Neural cell (in vitro differentiated cells): Measurements from ENCODE around the gene AHCTF1. TPM values are rescaled to one million over a fixed set of nuclear protein-coding genes. Genes with fewer than 3 reads are reported as not detected.

ENCODE experiments used
- H2AFZ ChIP-seq: fragments of 200-600, 300-800 bp; sonication (generic), shearing (Covaris generic); 2 replicates; pipeline ENCODE4 v1.6.0; 2014; ENCODE audit warnings: low read depth, mild to moderate bottlenecking, antibody characterized with exemption, low read length, moderate library complexity
- H3F3A ChIP-seq: fragments of 200-600 bp; shearing (Covaris generic); 2 replicates; pipeline ENCODE4 v1.6.1; 2016; ENCODE audit warnings: mild to moderate bottlenecking, moderate library complexity, mixed read lengths, antibody characterized with exemption, low read length; ENCODE audit not compliant: insufficient read depth, poor library complexity, severe bottlenecking
- H3K27ac ChIP-seq: fragments of 200-600, 300-800 bp; sonication (generic), shearing (Covaris generic); 2 replicates; pipeline ENCODE4 v1.5.1; 2014; ENCODE audit warnings: mild to moderate bottlenecking, low read length, moderate library complexity
- H3K27me3 ChIP-seq: fragments of 300-800, 200-600 bp; sonication (generic), shearing (Covaris generic); 2 replicates; pipeline ENCODE4 v1.6.0; 2014; ENCODE audit warnings: mild to moderate bottlenecking, low read depth, low read length, moderate library complexity; ENCODE audit not compliant: insufficient read depth
- H3K36me3 ChIP-seq: fragments of 300-800, 200-600 bp; sonication (generic), shearing (Covaris generic); 2 replicates; pipeline ENCODE4 v1.5.1; 2014; ENCODE audit warnings: mild to moderate bottlenecking, antibody characterized with exemption, low read length, moderate library complexity; ENCODE audit not compliant: insufficient read depth
- H3K4me2 ChIP-seq: fragments of 300-800, 200-600 bp; sonication (generic), shearing (Covaris generic); 2 replicates; pipeline ENCODE4 v1.6.0; 2014; ENCODE audit warnings: mild to moderate bottlenecking, low read length
- H3K4me3 ChIP-seq: fragments of 300-800, 200-600 bp; sonication (generic), shearing (Covaris generic); 2 replicates; pipeline ENCODE4 v1.5.1; 2014; ENCODE audit warnings: mild to moderate bottlenecking, low read length, moderate library complexity
- H3K79me2 ChIP-seq: fragments of 200-600 bp; shearing (Covaris generic); replicated peaks from 2 replicates; pipeline ENCODE4 v1.6.0; 2014; ENCODE audit warnings: mild to moderate bottlenecking, low read length, moderate library complexity; ENCODE audit not compliant: insufficient read depth
- H3K9ac ChIP-seq: fragments of 300-800, 200-600 bp; sonication (generic), shearing (Covaris generic); 2 replicates; pipeline ENCODE4 v1.6.1; 2016; ENCODE audit warnings: mild to moderate bottlenecking, low read length, mixed read lengths
- H3K9me2 ChIP-seq: fragments of 200-600 bp; shearing (Covaris generic); 2 replicates; pipeline ENCODE4 v1.6.1; 2016; ENCODE audit warnings: mild to moderate bottlenecking, low read length, mixed read lengths; ENCODE audit not compliant: insufficient read depth
- H3K9me3 ChIP-seq: fragments of 200-600, 300-800 bp; sonication (generic), shearing (Covaris generic); 2 replicates; pipeline ENCODE4 v1.6.1; 2016; ENCODE audit warnings: mild to moderate bottlenecking, mixed run types, low read length, moderate library complexity, mixed read lengths
- H4K20me1 ChIP-seq: fragments of 200-600 bp; shearing (Covaris generic); 2 replicates; pipeline ENCODE4 v1.6.1; 2016; ENCODE audit warnings: mild to moderate bottlenecking, mixed run types; ENCODE audit not compliant: insufficient read depth
- CTCF ChIP-seq: fragments of 450-650 bp; IDR thresholded peaks from 2 replicates; pipeline ENCODE4 v1.5.1; 2014; ENCODE audit warnings: antibody characterized with exemption, mild to moderate bottlenecking, moderate library complexity; ENCODE audit not compliant: poor library complexity, severe bottlenecking
- EP300 ChIP-seq: fragments of 450-650 bp; conservative IDR thresholded peaks from 2 replicates; pipeline ENCODE4 v1.6.1; 2014; ENCODE audit warnings: antibody characterized with exemption, mild to moderate bottlenecking, moderate library complexity; ENCODE audit not compliant: poor library complexity, severe bottlenecking
- MXI1 ChIP-seq: fragments of 450-650 bp; conservative IDR thresholded peaks from 2 replicates; pipeline ENCODE4 v1.6.1; 2014; ENCODE audit warnings: antibody characterized with exemption, mild to moderate bottlenecking; ENCODE audit not compliant: poor library complexity, severe bottlenecking
- POLR2AphosphoS5 ChIP-seq: IDR thresholded peaks from 2 replicates; pipeline ENCODE4 v1.6.1; 2012
- REST ChIP-seq: IDR thresholded peaks from 2 replicates; pipeline ENCODE4 v1.6.1; 2012; ENCODE audit warnings: borderline replicate concordance
- SMC3 ChIP-seq: fragments of 450-650 bp; conservative IDR thresholded peaks from 2 replicates; pipeline ENCODE4 v1.6.1; 2014; ENCODE audit warnings: antibody characterized with exemption, mild to moderate bottlenecking, moderate library complexity; ENCODE audit not compliant: poor library complexity
- TAF1 ChIP-seq: IDR thresholded peaks from 2 replicates; pipeline ENCODE4 v1.6.1; 2012; ENCODE audit warnings: low read depth
- polyA plus RNA-seq: library from polyadenylated mRNA; depleted of rRNA; stranded (reverse); fragments of >200 nt; gene quantifications from 2 replicates; pipeline ENCODE4 v1.2.3, GENCODE V29; 2014

Gene AHCTF1
- polyA plus RNA-seq, 1 donor from 2014 or later: 27.1 TPM

- Histone ChIP-seq H3K4me2 (no peak overlapping the region), H3K4me3 (no peak overlapping the region), H3K27me3 (no peaks in the 10 kb centered on the region), H3K9me2 (no peaks in the 10 kb centered on the region), H3K27ac (no peak overlapping the region), H3K9ac (no peak overlapping the region), H2AFZ (no peak overlapping the region), H4K20me1 (no peaks in the 10 kb centered on the region), H3K9me3 (no peaks in the 10 kb centered on the region), H3K36me3 (no peaks in the 10 kb centered on the region), H3K79me2 (no peaks in the 10 kb centered on the region), H3F3A (no peaks in the 10 kb centered on the region)
- no peak for TF ChIP-seq REST
These were observed 119.8 kb downstream of the AHCTF1 start for GRCh38 chr1:246811985-246812384.

- H4K20me1 ChIP-seq: no peaks in the 10 kb centered on the region
- H2AFZ ChIP-seq: no peak overlapping the region
- H3K4me3 ChIP-seq: no peak overlapping the region
- H3K4me2 ChIP-seq: no peak overlapping the region
- no peaks in the 10 kb centered on the region for H3K27me3 ChIP-seq
- TF ChIP-seq EP300 (no peak), MXI1 (no peak), POLR2AphosphoS5 (no peak)
- H3K9me2 ChIP-seq: no peaks in the 10 kb centered on the region
- H3K9me3 ChIP-seq: no peaks in the 10 kb centered on the region
- no peak overlapping the region for H3K27ac ChIP-seq
- no peaks in the 10 kb centered on the region for H3K79me2 ChIP-seq
- H3K9ac ChIP-seq: no peak overlapping the region
- H3K36me3 ChIP-seq: no peaks in the 10 kb centered on the region
- H3F3A ChIP-seq: no peaks in the 10 kb centered on the region
These were observed 122.3 kb downstream of the AHCTF1 start for GRCh38 chr1:246809473-246809872.

GRCh38 chr1:246805135-246805716 is 126.5 kb downstream of the AHCTF1 start:
- Histone ChIP-seq H3K4me2 (no peak overlapping the region), H2AFZ (no peak overlapping the region), H3K9ac (no peak overlapping the region), H3K36me3 (no peaks in the 10 kb centered on the region), H3K9me2 (no peaks in the 10 kb centered on the region), H3K9me3 (no peaks in the 10 kb centered on the region), H4K20me1 (no peaks in the 10 kb centered on the region), H3F3A (no peaks in the 10 kb centered on the region), H3K79me2 (no peaks in the 10 kb centered on the region), H3K27me3 (no peaks in the 10 kb centered on the region), H3K4me3 (no peak overlapping the region), H3K27ac (no peak overlapping the region)
- TF ChIP-seq REST (no peak), EP300 (no peak), MXI1 (no peak), POLR2AphosphoS5 (no peak), TAF1 (no peak), SMC3 (no peak), CTCF (no peak)
